M059J (cell line): ENCODE results near the gene OXA1L. TPM values are rescaled to one million over a fixed set of nuclear protein-coding genes. Genes with fewer than 3 reads are reported as not detected.
A peak's percentile ranks its signal among the peaks of the same experiment; 100 is the strongest.
"Not testable (repeated sequence)": the region's sequence is repeated elsewhere in the genome, so short reads cannot be mapped to it uniquely, and the experiment has no call there.

ENCODE experiments used
- DNase-seq: peaks from one replicate; pipeline ENCODE4 v3.0.0-alpha.2; 2012; ENCODE audit warnings: low read depth
- total RNA-seq: library from RNA; depleted of rRNA; stranded (reverse); fragments of >200 nt; shearing (Covaris generic); gene quantifications from 2 replicates; pipeline ENCODE4 v1.2.3, GENCODE V29; 2014

The OXA1L gene
- total RNA-seq, 1 experiment from 2014 or later = 77.4 TPM

- DNase-seq = no peak
Observed at GRCh38 chr14:22798528-22798927, 32.0 kb downstream of the OXA1L start.

GRCh38 chr14:22800346-22800745 is 33.9 kb downstream of the OXA1L start:
- DNase-seq = no peak

- no peak for DNase-seq
Observed at GRCh38 chr14:22801716-22802115, 35.2 kb downstream of the OXA1L start.

GRCh38 chr14:22802860-22803686 is 36.6 kb downstream of the OXA1L start:
- DNase-seq = no peak

GRCh38 chr14:22803687-22803974 is 37.1 kb downstream of the OXA1L start:
- DNase-seq = no peak

GRCh38 chr14:22805235-22805634 is 38.7 kb downstream of the OXA1L start:
- DNase-seq = not testable (repeated sequence)

- DNase-seq = no peak
Observed at GRCh38 chr14:22807432-22808087, 41.1 kb downstream of the OXA1L start.

GRCh38 chr14:22808388-22809209 is 42.1 kb downstream of the OXA1L start:
- no peak for DNase-seq

- DNase-seq = no peak
Observed at GRCh38 chr14:22811722-22812121, 45.2 kb downstream of the OXA1L start.

GRCh38 chr14:22812744-22813143 is 46.3 kb downstream of the OXA1L start:
- no peak for DNase-seq

- DNase-seq = no peak
Observed at GRCh38 chr14:22813145-22813544, 46.7 kb downstream of the OXA1L start.

GRCh38 chr14:22814373-22814772 is 47.9 kb downstream of the OXA1L start:
- DNase-seq = no peak

GRCh38 chr14:22814941-22815713 is 48.6 kb downstream of the OXA1L start, which contains the start of gene SLC7A7:
Gene SLC7A7, minus strand, starts transcription at chr14:22815435. Its CDS starts 2,037 bp downstream, at chr14:22813398.
- no peak for DNase-seq

GRCh38 chr14:22819151-22819988 is 52.9 kb downstream of the OXA1L start:
- DNase-seq = peak; percentile 85

- DNase-seq = peak; percentile 68
Observed at GRCh38 chr14:22820731-22821130, 54.2 kb downstream of the OXA1L start.

- no peak for DNase-seq
Observed at GRCh38 chr14:22821193-22822015, 54.9 kb downstream of the OXA1L start.

GRCh38 chr14:22822016-22822570 is 55.6 kb downstream of the OXA1L start:
- DNase-seq = no peak
